Measurements from ENCODE around the gene CADM3.

DNA sequence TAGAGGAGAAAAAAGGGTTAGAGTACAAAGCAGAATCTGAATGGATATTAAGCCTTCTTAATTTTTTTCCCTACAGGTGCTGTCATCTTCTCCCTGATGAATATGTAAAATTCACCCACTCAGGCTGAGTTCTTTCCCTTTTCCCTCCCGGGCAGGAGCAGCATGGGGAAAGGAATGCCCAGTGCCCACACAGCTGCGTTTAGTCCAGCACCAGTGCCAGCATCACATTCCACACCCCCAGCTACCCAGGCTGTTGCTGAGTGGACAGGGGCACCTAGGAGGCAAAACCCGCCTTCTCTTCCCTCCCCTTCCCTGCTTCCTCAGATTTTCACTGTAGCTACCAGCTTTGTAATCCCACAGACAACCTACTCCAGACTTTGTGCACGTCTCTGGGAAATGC, 3.4 kb upstream of the CADM3 start:
- TF ChIP-seq SIN3A (conservative IDR thresholded peaks at IDR 0.05 in 1 of 2, IDR thresholded peaks at IDR 0.05 in 1 of 2; ENCODE audit: low read depth in 1 of 2, low read length in 2 of 2) (no peak), SP1 (IDR thresholded peaks at IDR 0.05; ENCODE audit: low read depth, low read length) (no peak), RBBP5 (IDR thresholded peaks at IDR 0.05; ENCODE audit: borderline replicate concordance, low read depth, low read length) (no peak), YY1 (IDR thresholded peaks at IDR 0.05; ENCODE audit: low read depth, low read length) (no peak), GABPA (IDR thresholded peaks at IDR 0.05; ENCODE audit: borderline replicate concordance, insufficient read depth, low read length) (no peak), CHD2 (IDR thresholded peaks at IDR 0.05; ENCODE audit: low read length) (no peak), SRF (IDR thresholded peaks at IDR 0.05; ENCODE audit: low read depth, low read length) (no peak), POLR2A (IDR thresholded peaks at IDR 0.05; ENCODE audit: control extremely low read depth in 1 of 2, low read depth in 2 of 2, low read length in 2 of 2) (no peak), POLR2AphosphoS5 (IDR thresholded peaks at IDR 0.05; ENCODE audit: low read depth, low read length) (no peak), HDAC6 (IDR thresholded peaks at IDR 0.05; ENCODE audit: low read depth, low read length) (no peak)
- TF ChIP-seq, protein P1, sequence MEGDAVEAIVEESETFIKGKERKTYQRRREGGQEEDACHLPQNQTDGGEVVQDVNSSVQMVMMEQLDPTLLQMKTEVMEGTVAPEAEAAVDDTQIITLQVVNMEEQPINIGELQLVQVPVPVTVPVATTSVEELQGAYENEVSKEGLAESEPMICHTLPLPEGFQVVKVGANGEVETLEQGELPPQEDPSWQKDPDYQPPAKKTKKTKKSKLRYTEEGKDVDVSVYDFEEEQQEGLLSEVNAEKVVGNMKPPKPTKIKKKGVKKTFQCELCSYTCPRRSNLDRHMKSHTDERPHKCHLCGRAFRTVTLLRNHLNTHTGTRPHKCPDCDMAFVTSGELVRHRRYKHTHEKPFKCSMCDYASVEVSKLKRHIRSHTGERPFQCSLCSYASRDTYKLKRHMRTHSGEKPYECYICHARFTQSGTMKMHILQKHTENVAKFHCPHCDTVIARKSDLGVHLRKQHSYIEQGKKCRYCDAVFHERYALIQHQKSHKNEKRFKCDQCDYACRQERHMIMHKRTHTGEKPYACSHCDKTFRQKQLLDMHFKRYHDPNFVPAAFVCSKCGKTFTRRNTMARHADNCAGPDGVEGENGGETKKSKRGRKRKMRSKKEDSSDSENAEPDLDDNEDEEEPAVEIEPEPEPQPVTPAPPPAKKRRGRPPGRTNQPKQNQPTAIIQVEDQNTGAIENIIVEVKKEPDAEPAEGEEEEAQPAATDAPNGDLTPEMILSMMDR (IDR thresholded peaks at IDR 0.05; ENCODE audit: control extremely low read depth in 1 of 3, insufficient read depth in 1 of 3, low read depth in 1 of 3, low read length in 3 of 3), result no peak
- TF ChIP-seq, protein P2, sequence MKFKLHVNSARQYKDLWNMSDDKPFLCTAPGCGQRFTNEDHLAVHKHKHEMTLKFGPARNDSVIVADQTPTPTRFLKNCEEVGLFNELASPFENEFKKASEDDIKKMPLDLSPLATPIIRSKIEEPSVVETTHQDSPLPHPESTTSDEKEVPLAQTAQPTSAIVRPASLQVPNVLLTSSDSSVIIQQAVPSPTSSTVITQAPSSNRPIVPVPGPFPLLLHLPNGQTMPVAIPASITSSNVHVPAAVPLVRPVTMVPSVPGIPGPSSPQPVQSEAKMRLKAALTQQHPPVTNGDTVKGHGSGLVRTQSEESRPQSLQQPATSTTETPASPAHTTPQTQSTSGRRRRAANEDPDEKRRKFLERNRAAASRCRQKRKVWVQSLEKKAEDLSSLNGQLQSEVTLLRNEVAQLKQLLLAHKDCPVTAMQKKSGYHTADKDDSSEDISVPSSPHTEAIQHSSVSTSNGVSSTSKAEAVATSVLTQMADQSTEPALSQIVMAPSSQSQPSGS (IDR thresholded peaks at IDR 0.05; ENCODE audit: low read length), result no peak

All from H1 (cell line).